DMS 273 (cell line): ENCODE results near the gene CACNA1B.
"Not testable (repeated sequence)": the region's sequence is repeated elsewhere in the genome, so short reads cannot be mapped to it uniquely, and the experiment has no call there.

Experiments used
- DNase-seq: peaks from one replicate; lab custom pipeline; 2025; ENCODE audit not compliant: unreplicated experiment; lab: John Stamatoyannopoulos, UW

Gene CACNA1B

GRCh38 chr9:138010861-138011260 is 133.3 kb downstream of the CACNA1B start:
- peak; percentile 57 for DNase-seq

GRCh38 chr9:138011951-138012500 is 134.4 kb downstream of the CACNA1B start:
- no peak for DNase-seq

GRCh38 chr9:138013273-138013672 is 135.7 kb downstream of the CACNA1B start:
- no peak for DNase-seq

GRCh38 chr9:138013836-138014562 is 136.4 kb downstream of the CACNA1B start:
- DNase-seq: no peak

GRCh38 chr9:138014563-138014945 is 137.0 kb downstream of the CACNA1B start:
- no peak for DNase-seq

- no peak for DNase-seq
These were observed 137.6 kb downstream of the CACNA1B start for GRCh38 chr9:138015021-138015829.

- DNase-seq: no peak
These were observed 139.0 kb downstream of the CACNA1B start for GRCh38 chr9:138016406-138017187.

GRCh38 chr9:138017200-138017599 is 139.6 kb downstream of the CACNA1B start:
- no peak for DNase-seq

GRCh38 chr9:138019514-138019913 is 141.9 kb downstream of the CACNA1B start:
- DNase-seq: not testable (repeated sequence)

- peak; percentile 22 for DNase-seq
These were observed 142.7 kb downstream of the CACNA1B start for GRCh38 chr9:138020120-138020794.

- DNase-seq: no peak
These were observed 143.2 kb downstream of the CACNA1B start for GRCh38 chr9:138020795-138021182.

GRCh38 chr9:138021251-138022056 is 143.9 kb downstream of the CACNA1B start:
- no peak for DNase-seq

GRCh38 chr9:138022121-138022741 is 144.6 kb downstream of the CACNA1B start:
- peak; percentile 79 for DNase-seq

GRCh38 chr9:138022756-138023393 is 145.3 kb downstream of the CACNA1B start:
- DNase-seq: peak; percentile 40

- DNase-seq: peak; percentile 38
These were observed 146.0 kb downstream of the CACNA1B start for GRCh38 chr9:138023394-138024124.

GRCh38 chr9:138024131-138024530 is 146.5 kb downstream of the CACNA1B start:
- DNase-seq: no peak

- no peak for DNase-seq
These were observed 147.3 kb downstream of the CACNA1B start for GRCh38 chr9:138024831-138025291.

GRCh38 chr9:138025417-138025816 is 147.8 kb downstream of the CACNA1B start:
- no peak for DNase-seq
